ENCODE measurements around the gene SDCCAG8. TPM values are rescaled to one million over a fixed set of nuclear protein-coding genes. Genes with fewer than 3 reads are reported as not detected.

SDCCAG8 gene
- polyA plus RNA-seq, 3 donors = 33.2 to 34.4 (median 33.4) TPM

- Histone ChIP-seq H3K4me1 (ENCODE audit: control insufficient read depth in 1 of 2, insufficient read depth in 2 of 2, low read length in 2 of 2) (peaks cover 24 to 29% of the 10 kb centered on the region in 2 donors), H2AFZ (ENCODE audit: insufficient read depth, low read depth, low read length, poor library complexity, severe bottlenecking) (peak overlapping the region; percentile 78), H3K79me2 (ENCODE audit: insufficient read depth, low read length) (no peaks in the 10 kb centered on the region), H3K4me2 (replicated peaks; ENCODE audit: extremely low read depth, low read length, poor library complexity, severe bottlenecking) (peak overlapping the region; percentile 79), H3K9me3 (replicated peaks in 1 of 2; ENCODE audit: control insufficient read depth in 1 of 2, insufficient read depth in 1 of 2, low read length in 2 of 2) (no peaks in the 10 kb centered on the region), H3K4me3 (replicated peaks in 1 of 3; ENCODE audit: low read depth in 2 of 3, low read length in 3 of 3) (peak overlapping the region; percentile 34 to 74 (median 44)), H3K36me3 (replicated peaks in 1 of 2; ENCODE audit: control insufficient read depth in 1 of 2, insufficient read depth in 2 of 2, low read length in 2 of 2) (no peaks in the 10 kb centered on the region), H3K9ac (ENCODE audit: insufficient read depth, low read length, poor library complexity, severe bottlenecking) (peak overlapping the region; percentile 68), H3K27ac (ENCODE audit: low read depth in 1 of 2, low read length in 2 of 2) (no peak overlapping the region), H3K27me3 (ENCODE audit: control insufficient read depth in 2 of 2, insufficient read depth in 2 of 2, low read length in 2 of 2) (peaks cover 0 to 2% of the 10 kb centered on the region in 2 donors), H4K20me1 (ENCODE audit: insufficient read depth, low read length) (no peaks in the 10 kb centered on the region)
- Mint-ChIP-seq H3K4me3 (peak overlapping the region; percentile 77 to 91), H3K4me1 (peaks cover 26% of the 10 kb centered on the region), H3K27ac (peak overlapping the region in 3 of 7 donors; percentile 67 to 85 (median 70)), H3K9me3 (peaks cover 0 to 3% (median 0%) of the 10 kb centered on the region in 7 donors), H3K36me3 (peaks cover 10 to 24% of the 10 kb centered on the region in 2 donors), H3K27me3 (ENCODE audit: low read depth in 3 of 3) (peaks cover 2 to 10% (median 9%) of the 10 kb centered on the region in 3 donors)
- 7% methylated on average over 57 of the region's 60 CpGs for WGBS (ENCODE audit: insufficient coverage)
- TF ChIP-seq CTCF (IDR thresholded peaks at IDR 0.05) = peak; percentile 8
- intact Hi-C loops (cut with micrococcal nuclease) = no loop called here
- no peak for DNase-seq
These were observed 227.4 kb downstream of the SDCCAG8 start for GRCh38 chr1:243483071-243483771.

- intact Hi-C loops (cut with micrococcal nuclease) = no loop called here
- peaks cover 0 to 6% of the 10 kb centered on the region in 2 donors for H3K36me3 ChIP-seq (replicated peaks in 1 of 2; ENCODE audit: control insufficient read depth in 1 of 2, insufficient read depth in 2 of 2, low read length in 2 of 2)
- H3K4me3 ChIP-seq (replicated peaks in 1 of 3; ENCODE audit: low read depth in 2 of 3, low read length in 3 of 3) = no peak overlapping the region
- H3K9me3 ChIP-seq (replicated peaks in 1 of 2; ENCODE audit: control insufficient read depth in 1 of 2, insufficient read depth in 1 of 2, low read length in 2 of 2) = no peaks in the 10 kb centered on the region
- Mint-ChIP-seq H3K27ac (no peak overlapping the region), H3K27me3 (ENCODE audit: low read depth in 3 of 3) (peaks cover 2 to 10% (median 9%) of the 10 kb centered on the region in 3 donors), H3K4me3 (peak overlapping the region; percentile 77 to 91), H3K4me1 (peaks cover 23% of the 10 kb centered on the region), H3K36me3 (peaks cover 8 to 27% of the 10 kb centered on the region in 2 donors), H3K9me3 (peaks cover 0 to 3% (median 0%) of the 10 kb centered on the region in 7 donors)
- WGBS (ENCODE audit: insufficient coverage) = 97% methylated on average over 16 of the region's 16 CpGs
- H3K9ac ChIP-seq (ENCODE audit: insufficient read depth, low read length, poor library complexity, severe bottlenecking) = no peak overlapping the region
- peaks cover 20 to 23% of the 10 kb centered on the region in 2 donors for H3K4me1 ChIP-seq (ENCODE audit: control insufficient read depth in 1 of 2, insufficient read depth in 2 of 2, low read length in 2 of 2)
- H3K27me3 ChIP-seq (ENCODE audit: control insufficient read depth in 2 of 2, insufficient read depth in 2 of 2, low read length in 2 of 2) = peaks cover 0 to 2% of the 10 kb centered on the region in 2 donors
- H3K79me2 ChIP-seq (ENCODE audit: insufficient read depth, low read length) = no peaks in the 10 kb centered on the region
- H4K20me1 ChIP-seq (ENCODE audit: insufficient read depth, low read length) = no peaks in the 10 kb centered on the region
- no peak overlapping the region for H3K27ac ChIP-seq (ENCODE audit: low read depth in 1 of 2, low read length in 2 of 2)
- peak overlapping the region; percentile 78 for H2AFZ ChIP-seq (ENCODE audit: insufficient read depth, low read depth, low read length, poor library complexity, severe bottlenecking)
- H3K4me2 ChIP-seq (replicated peaks; ENCODE audit: extremely low read depth, low read length, poor library complexity, severe bottlenecking) = no peak overlapping the region
- no peak for TF ChIP-seq CTCF (IDR thresholded peaks at IDR 0.05)
- DNase-seq = no peak
These were observed 228.1 kb downstream of the SDCCAG8 start for GRCh38 chr1:243483952-243484351.

Data from CD14-positive monocyte (primary cell).